NCI-H2227 treated with DMSO at 0.1 percent for 48 hours (cell line): ENCODE results near the gene DDAH1.

Source experiments
- DNase-seq: peaks from one replicate; lab custom pipeline; 2025; lab: John Stamatoyannopoulos, UW

The DDAH1 gene

DNA sequence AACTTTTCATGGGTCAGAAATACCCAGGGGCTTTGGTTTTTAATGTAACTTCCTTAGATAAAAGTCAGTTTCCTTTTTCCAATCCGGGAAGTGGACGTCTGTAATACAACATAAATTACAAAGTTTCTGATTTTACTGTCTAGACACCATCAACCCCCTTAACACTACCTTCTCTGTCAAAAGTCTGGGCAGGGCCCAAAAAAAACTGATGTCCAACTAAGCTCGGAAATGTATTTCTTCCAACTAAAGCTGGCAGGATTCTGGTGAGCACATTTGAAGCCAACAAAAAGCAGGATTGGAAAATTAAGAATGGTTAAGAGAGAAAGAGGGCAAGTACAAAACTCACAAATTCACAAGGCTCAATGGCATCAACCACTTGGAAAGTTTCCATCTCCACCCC lies 24.3 kb downstream of the DDAH1 start:
- DNase-seq, result no peak

DNA sequence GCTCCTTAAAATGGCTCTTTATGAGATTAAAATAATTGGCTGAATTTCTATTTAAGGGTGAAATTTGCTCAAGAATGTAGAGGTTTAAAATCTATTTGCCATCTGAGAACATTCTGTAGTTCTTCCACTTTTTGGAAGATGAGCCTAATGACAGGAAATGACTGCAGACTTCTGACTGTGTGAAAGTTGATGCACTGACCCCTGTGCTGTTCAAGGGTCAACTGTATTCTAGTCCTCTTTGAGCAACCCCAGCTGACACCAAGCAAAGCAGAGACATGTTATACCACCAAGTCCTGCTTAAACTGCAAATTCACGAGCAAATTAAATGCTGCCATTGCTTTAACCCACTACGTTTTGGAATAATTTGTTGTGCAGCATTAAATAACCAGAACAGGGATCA lies 26.6 kb downstream of the DDAH1 start:
- no peak for DNase-seq

DNA sequence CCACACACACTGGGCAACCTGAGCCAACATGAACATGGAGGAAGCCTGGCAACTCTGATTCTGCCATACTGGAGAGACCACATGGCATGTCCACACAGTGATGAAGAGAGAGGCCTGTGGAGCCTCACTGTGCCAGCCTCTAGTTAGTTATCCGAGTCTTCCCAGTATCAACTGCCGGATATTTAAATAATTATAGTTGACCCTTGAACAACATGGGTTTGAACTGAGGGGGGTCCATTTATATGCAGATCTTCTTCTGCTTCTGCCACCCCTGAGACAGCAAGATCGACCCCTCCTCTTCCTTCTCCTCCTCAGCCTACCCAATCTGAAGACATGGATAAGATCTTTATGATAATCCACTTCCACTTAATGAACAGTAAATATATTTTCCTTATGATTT lies 27.8 kb downstream of the DDAH1 start:
- DNase-seq, result no peak

DNA sequence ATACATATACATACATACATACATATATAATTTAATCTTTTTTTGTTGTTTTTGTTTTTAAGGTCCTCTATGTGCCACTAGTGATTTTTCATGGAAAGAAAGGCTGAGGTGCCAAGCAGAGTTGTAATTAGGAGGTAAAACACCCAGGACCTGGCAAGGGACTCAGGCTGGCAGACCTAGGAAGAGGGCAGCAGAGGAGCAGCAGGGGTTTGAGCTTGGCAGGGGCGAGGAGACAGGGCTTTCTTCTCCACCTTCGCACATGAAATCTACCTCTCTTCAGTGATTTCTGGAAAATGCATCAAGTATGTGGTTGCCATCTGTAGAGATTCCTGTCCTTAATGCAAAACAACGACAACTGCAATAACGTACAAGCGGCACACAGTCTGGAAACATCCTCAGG lies 31.9 kb downstream of the DDAH1 start:
- DNase-seq, result no peak

DNA sequence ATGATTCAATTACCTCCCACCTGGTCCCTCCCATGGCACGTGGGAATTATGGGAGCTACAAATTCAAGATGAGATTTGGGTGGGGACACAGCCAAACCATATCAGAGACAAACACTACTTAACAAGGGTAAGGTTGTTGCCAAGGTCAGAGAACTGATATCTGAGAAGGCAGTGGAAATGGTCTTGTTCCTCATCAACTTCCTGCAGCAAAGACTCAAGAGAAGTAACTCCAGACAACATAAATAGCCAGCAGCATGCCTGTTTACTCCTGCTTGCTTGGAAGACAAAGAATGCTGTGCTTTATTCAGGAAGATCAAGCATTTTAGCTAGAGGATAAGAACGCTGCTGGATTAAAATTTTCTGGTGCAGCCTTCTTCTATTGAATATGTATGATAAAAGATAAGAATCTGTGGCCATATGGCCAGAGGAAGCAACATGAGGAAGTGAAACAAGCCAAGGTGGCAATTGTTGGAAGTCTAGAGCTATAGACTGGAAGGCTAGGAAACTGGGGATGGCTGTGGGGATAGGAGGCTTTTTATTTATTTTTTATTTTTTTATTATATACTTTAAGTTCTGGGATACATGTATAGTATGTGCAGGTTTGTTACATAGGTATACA lies 36.4 kb downstream of the DDAH1 start:
- no peak for DNase-seq

DNA sequence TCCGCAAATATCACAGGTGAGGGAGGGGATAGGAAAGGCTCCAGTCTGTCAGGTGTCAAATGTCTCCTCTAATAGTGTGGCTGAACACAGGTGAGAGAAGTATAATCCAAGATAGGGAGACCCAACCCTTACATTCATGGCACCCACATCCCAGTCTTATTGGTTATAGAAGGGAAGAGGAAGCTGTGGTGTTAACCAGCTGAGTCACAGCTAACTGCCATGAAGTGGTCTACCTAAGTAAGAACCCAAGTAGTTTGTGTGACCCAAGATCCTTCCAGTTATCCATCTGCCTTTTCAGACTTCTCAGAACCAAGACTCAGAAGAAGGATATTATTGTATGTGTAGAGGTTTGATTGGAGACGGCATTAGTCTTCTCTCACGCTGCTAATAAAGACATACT lies 37.1 kb downstream of the DDAH1 start:
- no peak for DNase-seq

DNA sequence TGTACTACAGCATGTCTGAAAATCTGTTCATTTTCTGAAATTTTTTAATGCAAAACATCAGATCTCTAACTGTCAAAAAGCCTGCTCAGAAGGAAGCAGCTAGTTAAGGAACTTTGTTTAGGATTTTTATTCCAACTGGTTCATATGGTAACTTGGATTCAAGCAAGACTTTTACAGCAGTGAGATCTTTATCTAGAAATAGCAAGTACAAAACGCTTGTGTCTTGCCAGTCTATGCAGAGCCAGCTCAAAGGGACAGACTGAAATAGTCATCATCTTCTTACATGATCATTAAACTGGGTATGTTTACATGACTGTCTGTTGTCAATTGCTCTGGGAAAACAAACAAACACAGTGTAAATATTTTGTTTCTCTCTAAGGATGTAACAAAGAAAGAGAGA lies 37.6 kb downstream of the DDAH1 start:
- no peak for DNase-seq

DNA sequence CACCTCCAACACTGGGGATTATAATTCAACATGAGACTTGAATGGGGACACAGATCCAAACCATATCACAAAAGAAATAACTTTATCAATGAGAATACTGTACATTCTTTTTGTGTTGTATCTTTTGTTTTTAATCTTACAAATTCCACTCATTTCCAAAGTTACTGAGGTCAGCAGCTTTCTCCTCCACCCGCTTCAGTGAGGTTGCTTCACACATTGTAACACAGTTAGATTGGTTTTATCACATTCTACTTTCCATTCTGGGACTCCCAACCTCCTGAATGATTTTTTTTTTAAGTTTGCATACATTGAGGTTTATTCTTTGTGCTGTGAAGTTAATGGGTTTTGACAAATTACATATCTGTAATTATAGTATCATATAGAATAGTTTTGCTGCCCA lies 43.8 kb downstream of the DDAH1 start:
- DNase-seq, result no peak

DNA sequence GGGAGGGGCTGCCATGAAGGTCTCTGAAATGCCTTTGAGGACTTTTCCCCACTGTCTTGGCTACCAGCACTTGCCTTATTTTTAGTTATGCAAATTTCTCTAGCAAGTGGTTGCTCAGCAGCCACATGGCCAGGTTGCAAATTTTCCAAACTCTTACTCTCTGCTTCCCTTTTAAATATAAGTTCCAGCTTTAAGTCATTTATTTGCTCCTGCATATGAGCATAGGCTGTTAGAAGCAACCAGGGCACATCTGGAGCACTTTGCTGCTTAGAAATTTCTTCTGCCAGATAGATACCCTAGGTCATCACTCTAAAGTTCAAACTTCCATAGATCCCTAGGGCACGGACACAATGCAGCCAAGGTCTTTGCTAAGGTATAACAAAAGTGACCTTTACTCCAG lies 44.8 kb downstream of the DDAH1 start:
- no peak for DNase-seq

DNA sequence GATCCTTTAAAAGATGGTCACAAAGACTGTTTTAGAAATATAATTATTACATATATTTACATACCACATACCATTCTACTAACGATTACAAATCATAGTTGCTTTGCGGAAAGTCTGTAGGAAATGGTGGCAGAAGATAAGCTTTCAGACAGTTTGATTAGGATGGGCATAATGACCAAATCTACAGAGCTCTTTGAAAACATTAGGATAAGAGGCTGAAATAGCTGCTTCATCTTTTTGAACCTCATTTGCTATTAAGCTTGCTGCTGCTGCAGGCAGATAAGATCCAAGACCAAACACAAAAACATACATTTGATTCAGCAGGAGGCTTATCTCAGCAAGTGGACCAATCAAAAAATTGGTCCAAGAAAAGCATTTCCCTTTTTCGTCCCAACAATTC lies 47.1 kb downstream of the DDAH1 start:
- no peak for DNase-seq

DNA sequence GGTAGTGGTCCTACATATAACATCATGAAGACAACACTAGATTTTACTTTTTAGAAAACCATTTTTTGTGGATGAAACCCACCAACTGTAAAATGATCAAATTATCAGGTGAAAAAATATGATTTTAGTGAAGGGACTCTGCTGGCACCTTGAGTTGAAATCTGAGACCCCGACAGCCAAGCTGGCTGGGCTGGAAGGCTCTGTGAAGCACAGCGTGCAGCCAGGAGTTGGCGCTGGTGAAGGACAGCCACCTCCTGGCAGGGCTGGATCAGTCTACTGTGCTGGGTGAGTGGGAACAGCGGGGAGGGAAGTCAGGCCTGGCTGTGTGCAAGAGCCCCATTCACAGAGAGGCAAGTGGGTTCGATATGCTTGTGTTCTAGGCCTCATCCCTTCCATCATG lies 47.9 kb downstream of the DDAH1 start:
- DNase-seq, result no peak

DNA sequence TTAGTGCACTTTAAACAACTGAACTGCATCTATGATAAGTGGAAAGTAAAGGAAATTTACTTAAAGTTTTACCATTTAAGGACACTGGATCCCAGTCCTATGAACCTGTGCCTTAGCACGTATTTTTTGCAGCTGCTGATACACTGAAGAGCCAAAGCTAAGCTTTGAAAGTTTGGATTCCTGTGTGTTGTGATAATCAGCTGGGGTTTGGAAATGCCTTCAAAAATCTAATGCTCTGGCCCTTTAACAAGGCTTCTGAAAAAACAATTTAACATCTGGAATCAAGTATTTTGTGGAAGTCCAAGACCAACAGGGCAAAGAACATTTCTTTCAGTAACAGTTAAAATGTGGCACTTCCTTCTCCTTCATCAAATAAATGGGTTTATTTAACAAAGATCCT lies 51.8 kb downstream of the DDAH1 start:
- DNase-seq, result no peak

DNA sequence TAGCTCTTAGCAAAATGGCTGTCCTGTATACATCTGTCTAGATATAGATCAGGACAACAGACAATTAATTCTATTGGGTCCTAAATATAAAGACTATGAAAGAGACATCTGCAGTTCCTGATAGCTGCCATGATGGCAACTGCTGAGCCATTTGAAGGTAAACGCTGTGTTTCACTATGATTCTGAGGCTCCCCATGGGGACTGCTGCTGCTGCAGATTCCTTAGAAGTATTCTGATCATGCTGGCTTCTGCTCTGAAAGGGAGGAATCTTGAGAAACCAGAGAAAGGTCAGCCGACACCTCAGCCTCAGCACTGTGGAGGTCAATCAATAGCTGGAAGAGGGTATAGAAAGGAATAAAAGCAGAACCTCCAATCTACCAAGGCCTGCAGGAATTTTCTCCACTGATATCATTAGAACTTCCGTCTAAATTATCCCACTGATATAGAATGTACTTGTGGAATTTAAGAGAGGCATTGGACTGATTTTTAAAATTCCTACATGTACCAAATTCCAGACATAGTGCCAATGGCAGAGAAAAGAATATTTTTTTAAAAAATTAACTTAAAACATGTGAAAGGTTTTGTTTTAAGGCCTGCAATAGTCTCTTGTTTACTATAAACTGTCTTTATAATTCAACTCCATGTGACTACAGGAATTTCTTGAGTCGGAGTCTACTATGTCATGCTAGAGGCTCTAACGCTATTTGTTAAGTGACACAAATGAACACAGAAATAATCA lies 53.2 kb downstream of the DDAH1 start:
- DNase-seq, result no peak

DNA sequence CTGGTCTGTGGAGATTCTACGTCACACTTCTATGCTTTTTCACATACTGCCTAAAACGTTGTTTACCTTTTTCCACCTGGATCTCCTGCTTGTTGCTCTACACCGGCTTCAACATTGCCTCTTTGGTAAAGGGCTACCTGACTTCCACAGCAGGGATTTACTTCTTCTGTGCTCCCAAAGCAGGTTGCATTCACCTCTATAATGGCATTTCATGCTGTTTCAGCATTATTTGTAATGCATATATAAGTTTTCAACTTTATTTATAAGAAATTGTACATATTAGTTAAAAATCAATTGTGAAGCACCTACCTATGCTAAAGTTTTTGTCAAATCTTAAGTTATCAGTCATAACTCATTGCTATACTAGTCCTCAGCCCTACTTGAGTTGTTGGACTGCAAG lies 55.4 kb downstream of the DDAH1 start:
- DNase-seq, result no peak

DNA sequence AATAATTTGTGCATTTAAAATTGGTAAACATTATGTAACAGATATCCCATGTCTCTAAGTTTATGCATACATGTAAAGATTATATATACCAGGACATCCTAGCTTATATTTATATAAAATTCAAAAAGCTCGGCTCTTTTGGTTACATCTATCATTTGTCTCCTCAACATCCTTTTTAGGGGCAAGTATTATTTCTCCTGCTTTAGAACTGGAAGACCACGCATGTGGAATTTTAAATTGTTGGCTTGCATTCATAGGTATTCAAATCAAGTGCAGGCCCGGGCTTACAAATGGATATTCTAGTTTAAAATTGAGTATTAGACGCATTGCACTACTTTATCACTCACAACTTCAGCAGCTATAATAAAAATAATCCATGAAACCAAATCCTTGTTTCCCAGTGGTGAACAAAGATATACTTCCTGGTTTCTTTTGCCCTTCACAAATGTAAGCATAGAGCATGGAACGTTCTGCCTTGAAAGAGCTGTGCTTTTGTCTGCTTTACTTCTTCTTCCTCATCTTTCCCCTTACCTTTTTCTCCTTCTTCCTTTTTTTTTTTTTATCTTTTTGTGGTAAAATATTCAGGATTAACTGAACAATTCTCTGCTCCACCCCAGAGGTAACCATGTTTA lies 57.1 kb downstream of the DDAH1 start:
- no peak for DNase-seq

DNA sequence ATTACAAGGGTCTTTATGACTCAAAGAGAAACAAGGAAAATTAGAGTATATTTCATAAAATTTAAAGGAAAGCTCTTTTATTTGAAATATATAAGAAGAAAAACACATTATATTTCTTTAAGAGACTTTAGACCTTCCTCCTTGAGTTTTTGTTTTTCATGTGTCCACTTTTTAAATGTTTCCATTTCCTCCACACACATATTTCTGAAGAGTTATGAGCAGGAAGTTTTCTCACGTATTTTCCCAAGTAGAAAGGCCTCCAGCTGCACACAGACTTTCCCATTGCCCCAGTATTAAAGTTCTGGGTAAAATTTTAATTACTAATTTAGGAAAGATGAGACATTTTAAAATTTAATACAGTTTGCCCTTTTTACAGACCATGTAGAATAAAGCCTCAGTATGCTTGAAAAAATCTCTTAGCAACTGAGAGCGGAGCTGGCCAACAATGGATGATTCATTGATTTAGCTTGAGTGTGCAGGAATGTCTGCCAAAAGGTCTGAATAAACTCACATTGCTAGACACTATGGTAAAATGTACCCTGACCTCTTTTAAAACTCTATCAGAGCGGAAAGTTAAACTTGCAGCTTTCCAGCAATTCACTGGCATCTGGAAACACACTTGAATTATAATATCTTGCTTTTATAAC lies 57.9 kb downstream of the DDAH1 start:
- no peak for DNase-seq

DNA sequence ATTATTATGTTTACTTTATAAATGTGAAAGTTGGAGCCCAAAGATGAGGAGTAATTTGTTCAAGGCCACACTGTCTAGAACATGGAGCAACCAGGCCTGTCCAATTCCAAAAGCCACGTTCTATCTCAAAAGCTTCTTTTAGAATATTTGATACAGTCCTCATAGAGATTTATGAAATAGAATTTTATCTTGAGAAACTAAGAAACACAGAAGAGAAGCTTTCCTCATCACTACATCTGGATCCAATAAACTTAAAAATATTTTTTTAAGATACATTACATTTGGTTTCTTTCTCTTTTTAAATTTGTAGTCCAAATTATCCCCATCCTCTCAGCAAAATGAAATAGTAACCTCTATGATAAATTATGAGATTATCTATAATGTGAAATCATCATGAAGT lies 58.9 kb downstream of the DDAH1 start:
- DNase-seq, result no peak

DNA sequence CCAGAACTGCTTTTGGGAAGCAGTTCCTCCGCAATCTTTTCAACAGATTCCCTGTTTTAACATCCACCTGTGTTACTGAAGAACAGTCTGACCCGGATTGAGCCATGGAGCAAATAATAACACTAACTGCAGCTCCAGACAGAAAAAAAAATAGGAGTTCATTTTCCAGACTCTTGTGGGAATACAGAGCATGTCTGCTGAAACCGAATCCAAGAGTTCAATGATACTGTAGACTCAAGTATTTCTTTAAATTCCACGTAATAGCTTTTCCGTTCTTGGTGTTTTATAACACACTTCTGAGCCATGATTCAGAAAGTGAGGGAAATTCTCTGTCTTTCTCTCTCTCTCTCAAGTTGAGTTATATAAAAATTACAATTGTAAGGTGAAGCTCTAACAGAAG lies 60.6 kb downstream of the DDAH1 start:
- no peak for DNase-seq

DNA sequence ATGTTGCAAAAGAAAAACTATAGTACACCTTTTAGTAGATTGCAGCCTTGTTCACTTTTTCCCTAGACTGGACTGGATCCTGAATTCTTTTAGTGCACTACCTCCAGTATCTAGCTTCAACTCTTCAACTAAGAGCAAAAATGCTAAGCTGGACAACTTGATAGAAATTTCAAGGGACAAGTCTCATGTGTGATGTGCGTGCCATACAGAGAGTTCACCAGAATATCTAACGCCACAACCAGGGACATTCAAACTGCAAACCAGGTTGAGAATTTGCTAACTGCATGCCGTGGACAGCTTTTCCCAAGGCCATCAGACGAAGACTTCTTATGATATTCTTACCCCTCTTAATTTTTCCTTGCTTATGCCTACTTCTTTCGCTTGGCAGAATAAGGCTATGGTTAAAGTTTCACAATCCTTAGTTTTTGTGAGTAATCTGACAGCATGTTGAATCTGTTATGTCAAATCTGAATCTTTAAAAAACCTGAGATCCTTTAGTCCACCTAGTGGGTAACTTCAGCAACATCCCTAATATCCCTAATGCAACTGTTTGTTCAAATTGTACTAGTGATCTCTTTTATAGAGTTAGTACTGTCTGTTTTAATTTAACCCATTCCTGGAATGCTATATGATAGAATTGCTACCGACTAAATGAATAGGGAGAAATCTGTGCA lies 66.4 kb downstream of the DDAH1 start:
- DNase-seq, result no peak

DNA sequence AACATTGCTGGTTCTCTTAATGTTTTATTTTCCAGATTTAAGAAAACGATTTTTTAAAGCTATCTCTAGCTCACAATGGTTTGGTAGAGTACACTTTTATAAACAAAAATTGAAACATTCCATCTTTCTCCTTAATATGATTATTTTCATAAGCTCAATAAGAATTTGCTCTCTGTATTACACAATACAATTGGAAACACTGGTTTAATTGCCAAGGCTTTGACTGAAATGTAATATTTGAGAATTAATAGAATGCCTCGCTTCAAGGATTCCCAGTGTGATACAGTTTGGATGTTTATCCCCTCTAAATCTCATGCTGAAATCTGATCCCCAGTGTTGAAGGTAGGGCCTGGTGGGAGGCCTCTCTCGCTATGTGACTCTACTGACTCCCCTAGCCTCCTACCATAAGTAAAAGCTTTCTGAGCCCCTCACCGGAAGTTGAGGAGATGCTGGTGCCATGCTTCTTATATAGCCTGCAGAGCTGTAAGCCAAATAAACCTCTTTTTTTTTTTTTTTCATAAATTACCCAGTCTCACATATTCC lies 67.4 kb downstream of the DDAH1 start:
- no peak for DNase-seq

DNA sequence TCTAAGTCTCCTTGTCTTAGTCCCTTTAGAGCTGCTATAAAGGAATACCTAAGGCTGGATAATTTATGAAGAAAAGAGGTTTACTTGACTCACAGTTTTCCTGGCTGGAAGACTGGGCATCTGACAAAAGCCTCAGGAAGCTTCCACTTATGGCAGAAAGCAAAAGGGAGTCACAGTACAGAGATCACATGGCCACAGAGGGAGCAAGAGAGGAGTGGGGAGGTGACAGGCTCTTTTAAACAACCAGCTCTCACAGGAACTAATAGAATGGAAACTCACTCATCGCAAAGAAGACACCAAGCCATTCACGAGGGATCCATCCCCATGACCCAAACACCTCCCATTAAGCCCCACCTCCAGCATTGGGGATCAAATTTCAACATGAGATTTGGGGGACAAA lies 68.8 kb downstream of the DDAH1 start:
- DNase-seq, result no peak

DNA sequence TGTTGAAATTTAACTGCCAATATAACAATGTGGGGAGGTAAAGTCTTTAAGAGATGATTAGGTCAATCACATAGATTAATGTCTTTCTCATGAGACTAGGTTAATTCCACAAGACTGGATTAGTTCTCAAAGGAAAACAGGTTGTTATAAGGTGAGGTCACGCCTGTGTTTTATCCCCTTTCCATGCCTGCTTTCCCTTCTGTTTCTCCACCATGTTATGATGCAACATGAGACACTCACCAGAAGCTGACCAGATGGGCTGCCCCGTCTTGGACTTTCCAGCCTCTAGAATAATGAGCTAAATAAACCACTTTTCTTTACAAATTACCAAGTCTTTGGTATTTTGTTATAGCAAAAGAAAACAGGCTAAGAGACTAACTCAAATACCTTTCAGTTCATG lies 70.8 kb downstream of the DDAH1 start:
- DNase-seq, result no peak
